Prostate gland (tissue), 2 donors: ENCODE results near the gene HEATR5B. TPM values are rescaled to one million over a fixed set of nuclear protein-coding genes. Genes with fewer than 3 reads are reported as not detected.

ENCODE experiments used
- DNase-seq: peaks from one replicate; pipeline ENCODE4 v3.0.0-alpha.2; 2019; ENCODE audit warnings: low spot score
- H3K27ac ChIP-seq, 2 donors: fragments of 200-600 bp; sonication (generic); 2 replicates each; pipeline ENCODE4 v1.5.1; 2017 to 2019
- H3K27me3 ChIP-seq: fragments of 200-600 bp; sonication (generic); replicated peaks from 2 replicates; pipeline ENCODE4 v1.5.1; 2019; ENCODE audit not compliant: insufficient read depth
- H3K36me3 ChIP-seq, 2 donors: fragments of 200-600 bp; sonication (generic); 1 replicate in 1 of 2; 2 replicates in 1 of 2; pipeline versions ENCODE4 v1.5.1 to v1.8.1; 2017 to 2019
- H3K4me1 ChIP-seq: fragments of 200-600 bp; sonication (generic); replicated peaks from 2 replicates; pipeline ENCODE4 v1.5.1; 2019
- H3K4me3 ChIP-seq, 2 donors: fragments of 200-600 bp; sonication (generic); 2 replicates each; pipeline ENCODE4 v1.5.1; 2017 to 2019
- H3K9me3 ChIP-seq: fragments of 200-600 bp; sonication (generic); 2 replicates; pipeline ENCODE4 v1.5.1; 2017
- POLR2A ChIP-seq: fragments of 450-650 bp; IDR thresholded peaks from one replicate; pipeline ENCODE4 v1.6.1; 2016; ENCODE audit warnings: antibody characterized with exemption, mild to moderate bottlenecking
- POLR2AphosphoS5 ChIP-seq: sonication (generic); formaldehyde crosslinking; IDR thresholded peaks from one replicate; pipeline ENCODE4 v1.6.1; 2017; ENCODE audit warnings: antibody characterized with exemption
- WGBS: methylation state at CpG from one replicate; pipeline ENCODE4 v1.1.5; 2018; 5-methylcytosine and 5-hydroxymethylcytosine counted together
- intact Hi-C: fragments of 100-400 bp; cut with DNase I; formaldehyde crosslinking; loops from one replicate; pipeline ENCODE4 v1.14.2; 2022
- total RNA-seq, 2 donors: library from RNA; depleted of rRNA; stranded (reverse); fragments of >200 nt; gene quantifications; one replicate each; pipeline ENCODE4 v1.1.0, GENCODE V29; 2016
- TF ChIP-seq, protein P1 (sequence below), 4 experiments: fragments of 200-600 bp in 2 of 4; fragments of 450-650 bp in 2 of 4; sonication (generic) in 2 of 4; IDR thresholded peaks; 1 replicate in 3 of 4; 2 replicates in 1 of 4; pipeline ENCODE4 v1.5.1; 2016 to 2019; ENCODE audit warnings: antibody characterized with exemption in 4 of 4, mild to moderate bottlenecking in 2 of 4, moderate library complexity in 2 of 4

The HEATR5B gene
- total RNA-seq, 2 donors from 2014 or later = 31.1 to 37.4 TPM

GRCh38 chr2:37060446-37060845 lies 23.7 kb downstream of the HEATR5B start:
- H3K4me3 ChIP-seq = no peak overlapping the region
- WGBS = 87% methylated on average over 7 of the region's 7 CpGs
- H3K36me3 ChIP-seq = no peaks in the 10 kb centered on the region
- H3K4me1 ChIP-seq = no peaks in the 10 kb centered on the region
- no peak for DNase-seq
- TF ChIP-seq POLR2AphosphoS5 (no peak), POLR2A (no peak)
- TF ChIP-seq, protein P1, sequence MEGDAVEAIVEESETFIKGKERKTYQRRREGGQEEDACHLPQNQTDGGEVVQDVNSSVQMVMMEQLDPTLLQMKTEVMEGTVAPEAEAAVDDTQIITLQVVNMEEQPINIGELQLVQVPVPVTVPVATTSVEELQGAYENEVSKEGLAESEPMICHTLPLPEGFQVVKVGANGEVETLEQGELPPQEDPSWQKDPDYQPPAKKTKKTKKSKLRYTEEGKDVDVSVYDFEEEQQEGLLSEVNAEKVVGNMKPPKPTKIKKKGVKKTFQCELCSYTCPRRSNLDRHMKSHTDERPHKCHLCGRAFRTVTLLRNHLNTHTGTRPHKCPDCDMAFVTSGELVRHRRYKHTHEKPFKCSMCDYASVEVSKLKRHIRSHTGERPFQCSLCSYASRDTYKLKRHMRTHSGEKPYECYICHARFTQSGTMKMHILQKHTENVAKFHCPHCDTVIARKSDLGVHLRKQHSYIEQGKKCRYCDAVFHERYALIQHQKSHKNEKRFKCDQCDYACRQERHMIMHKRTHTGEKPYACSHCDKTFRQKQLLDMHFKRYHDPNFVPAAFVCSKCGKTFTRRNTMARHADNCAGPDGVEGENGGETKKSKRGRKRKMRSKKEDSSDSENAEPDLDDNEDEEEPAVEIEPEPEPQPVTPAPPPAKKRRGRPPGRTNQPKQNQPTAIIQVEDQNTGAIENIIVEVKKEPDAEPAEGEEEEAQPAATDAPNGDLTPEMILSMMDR (IDR thresholded peaks at IDR 0.05) = no peak
- H3K27me3 ChIP-seq = no peaks in the 10 kb centered on the region
- H3K9me3 ChIP-seq = no peaks in the 10 kb centered on the region
- intact Hi-C loops = no loop called here
- H3K27ac ChIP-seq = no peak overlapping the region

GRCh38 chr2:37059841-37060240 lies 24.3 kb downstream of the HEATR5B start:
- 92% methylated on average over 3 of the region's 3 CpGs for WGBS
- H3K4me3 ChIP-seq = no peak overlapping the region
- no peak for DNase-seq
- no peaks in the 10 kb centered on the region for H3K27me3 ChIP-seq
- no peak overlapping the region for H3K27ac ChIP-seq
- H3K9me3 ChIP-seq = no peaks in the 10 kb centered on the region
- TF ChIP-seq POLR2A (no peak), POLR2AphosphoS5 (no peak)
- TF ChIP-seq, protein P1 (IDR thresholded peaks at IDR 0.05) = no peak
- intact Hi-C loops = no loop called here
- no peaks in the 10 kb centered on the region for H3K4me1 ChIP-seq
- no peaks in the 10 kb centered on the region for H3K36me3 ChIP-seq

DNA sequence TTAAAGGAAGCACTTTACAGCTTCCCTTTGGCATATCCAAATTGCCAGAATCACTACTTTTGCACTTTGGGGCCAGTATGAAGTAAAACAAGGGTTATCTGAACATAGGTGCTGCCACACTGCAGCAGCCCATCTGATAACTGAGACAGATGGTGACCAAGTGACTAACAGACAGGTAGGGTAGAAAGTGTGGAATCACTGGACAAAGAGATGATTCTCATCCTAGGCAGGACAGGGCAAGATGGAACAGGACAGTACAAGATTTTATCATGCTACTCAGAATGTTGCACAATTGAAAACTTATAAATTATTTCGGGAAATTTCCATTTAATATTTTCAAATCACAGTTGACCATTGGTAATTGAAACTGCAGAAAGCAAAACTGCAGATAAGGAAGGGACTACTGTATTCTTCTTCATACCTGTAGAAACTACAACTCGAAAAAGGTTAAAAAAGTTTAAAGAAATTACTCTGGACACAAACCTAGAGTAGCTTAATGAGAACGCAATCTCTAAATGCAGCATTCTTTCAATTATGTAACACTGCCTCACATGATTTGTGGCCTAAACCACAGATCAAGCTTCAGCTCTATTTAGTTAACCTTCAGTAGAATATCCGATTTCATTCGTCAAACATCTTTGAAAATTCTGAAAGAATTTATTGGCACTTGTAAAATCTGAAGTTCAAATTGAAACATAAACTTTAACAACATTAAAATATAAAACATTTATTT lies 31.4 kb downstream of the HEATR5B start:
- Histone ChIP-seq H3K27me3 (no peaks in the 10 kb centered on the region), H3K36me3 (peaks cover 0 to 2% of the 10 kb centered on the region in 2 donors), H3K4me1 (no peaks in the 10 kb centered on the region), H3K27ac (no peak overlapping the region), H3K9me3 (no peaks in the 10 kb centered on the region), H3K4me3 (no peak overlapping the region)
- DNase-seq = peak; percentile 32
- TF ChIP-seq POLR2AphosphoS5 (peak; percentile 15), POLR2A (no peak)
- TF ChIP-seq, protein P1 (IDR thresholded peaks at IDR 0.05) = no peak
- intact Hi-C loops = no loop called here
- 38% methylated on average over 5 of the region's 5 CpGs for WGBS

GRCh38 chr2:37039580-37039979 lies 44.6 kb downstream of the HEATR5B start:
- Histone ChIP-seq H3K4me1 (no peaks in the 10 kb centered on the region), H3K4me3 (no peak overlapping the region), H3K36me3 (no peaks in the 10 kb centered on the region), H3K27ac (no peak overlapping the region), H3K9me3 (no peaks in the 10 kb centered on the region), H3K27me3 (no peaks in the 10 kb centered on the region)
- DNase-seq = no peak
- no peak for TF ChIP-seq POLR2A
- intact Hi-C loops = no loop called here
- 66% methylated on average over 3 of the region's 3 CpGs for WGBS

DNA sequence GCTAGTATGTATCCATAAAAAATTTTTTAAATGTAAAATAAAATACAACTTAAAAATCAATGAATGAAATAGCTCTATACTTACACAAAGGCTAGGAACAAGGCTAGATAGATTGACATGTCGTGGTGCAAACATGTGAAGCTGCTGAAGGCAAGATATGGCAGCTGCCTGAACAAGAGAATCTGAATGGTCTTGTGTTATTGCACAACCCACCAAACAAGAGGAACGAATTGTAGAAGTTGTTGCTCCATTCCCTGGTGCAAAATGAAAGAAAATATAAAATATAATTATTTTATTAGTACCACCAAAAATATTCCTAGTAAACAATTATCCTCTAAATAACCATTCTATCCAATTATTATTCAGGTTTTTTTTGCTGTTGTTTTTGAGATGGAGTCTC lies 46.4 kb downstream of the HEATR5B start:
- no peaks in the 10 kb centered on the region for H3K36me3 ChIP-seq
- no peak for DNase-seq
- H3K4me1 ChIP-seq = no peaks in the 10 kb centered on the region
- H3K4me3 ChIP-seq = no peak overlapping the region
- intact Hi-C loops = no loop called here
- H3K27me3 ChIP-seq = no peaks in the 10 kb centered on the region
- no peaks in the 10 kb centered on the region for H3K9me3 ChIP-seq
- WGBS = 86% methylated on average over 2 of the region's 2 CpGs
- TF ChIP-seq, protein P1 (IDR thresholded peaks at IDR 0.05) = no peak
- TF ChIP-seq POLR2A = no peak
- no peak for TF ChIP-seq POLR2AphosphoS5
- H3K27ac ChIP-seq = no peak overlapping the region
